Suppressor macrophage treated with lipopolysaccharide for 4 hours (primary cell): Measurements from ENCODE around the gene NT5DC2.

Source experiments
- DNase-seq: peaks from one replicate; pipeline ENCODE4 v3.0.0-alpha.2; 2020

The NT5DC2 gene

GRCh38 chr3:52524752-52525679 is 8.6 kb downstream of the NT5DC2 start:
- no peak for DNase-seq

- no peak for DNase-seq
Measured at GRCh38 chr3:52524258-52524751, 9.4 kb downstream of the NT5DC2 start.

GRCh38 chr3:52523386-52524257 is 10.0 kb downstream of the NT5DC2 start:
- no peak for DNase-seq

GRCh38 chr3:52522651-52523251 is 10.9 kb downstream of the NT5DC2 start:
- no peak for DNase-seq

- DNase-seq: no peak
Measured at GRCh38 chr3:52521881-52522650, 11.6 kb downstream of the NT5DC2 start.

GRCh38 chr3:52521488-52521824 is 12.2 kb downstream of the NT5DC2 start:
- no peak for DNase-seq

- DNase-seq: no peak
Measured at GRCh38 chr3:52520716-52521487, 12.8 kb downstream of the NT5DC2 start.

- DNase-seq: no peak
Measured at GRCh38 chr3:52520141-52520667, 13.5 kb downstream of the NT5DC2 start.

GRCh38 chr3:52519445-52520140 is 14.1 kb downstream of the NT5DC2 start:
- DNase-seq: no peak

- DNase-seq: no peak
Measured at GRCh38 chr3:52518723-52519444, 14.8 kb downstream of the NT5DC2 start.

- no peak for DNase-seq
Measured at GRCh38 chr3:52517796-52518722, 15.6 kb downstream of the NT5DC2 start.

GRCh38 chr3:52516509-52517195 is 17.0 kb downstream of the NT5DC2 start:
- DNase-seq: no peak

GRCh38 chr3:52515192-52515591 is 18.5 kb downstream of the NT5DC2 start:
- no peak for DNase-seq

- DNase-seq: no peak
Measured at GRCh38 chr3:52514576-52514975, 19.1 kb downstream of the NT5DC2 start.

GRCh38 chr3:52513281-52513680 is 20.4 kb downstream of the NT5DC2 start:
- DNase-seq: no peak

GRCh38 chr3:52512727-52513126 is 20.9 kb downstream of the NT5DC2 start:
- no peak for DNase-seq

- DNase-seq: no peak
Measured at GRCh38 chr3:52512105-52512504, 21.6 kb downstream of the NT5DC2 start.

- no peak for DNase-seq
Measured at GRCh38 chr3:52511509-52511908, 22.1 kb downstream of the NT5DC2 start.
